SIG-M5 (cell line): Measurements from ENCODE around the gene TGM5.
"Not testable (repeated sequence)": the region's sequence is repeated elsewhere in the genome, so short reads cannot be mapped to it uniquely, and the experiment has no call there.

ENCODE experiments used
- DNase-seq: peaks from one replicate; lab custom pipeline; 2025; lab: John Stamatoyannopoulos, UW

Gene TGM5, protein sequence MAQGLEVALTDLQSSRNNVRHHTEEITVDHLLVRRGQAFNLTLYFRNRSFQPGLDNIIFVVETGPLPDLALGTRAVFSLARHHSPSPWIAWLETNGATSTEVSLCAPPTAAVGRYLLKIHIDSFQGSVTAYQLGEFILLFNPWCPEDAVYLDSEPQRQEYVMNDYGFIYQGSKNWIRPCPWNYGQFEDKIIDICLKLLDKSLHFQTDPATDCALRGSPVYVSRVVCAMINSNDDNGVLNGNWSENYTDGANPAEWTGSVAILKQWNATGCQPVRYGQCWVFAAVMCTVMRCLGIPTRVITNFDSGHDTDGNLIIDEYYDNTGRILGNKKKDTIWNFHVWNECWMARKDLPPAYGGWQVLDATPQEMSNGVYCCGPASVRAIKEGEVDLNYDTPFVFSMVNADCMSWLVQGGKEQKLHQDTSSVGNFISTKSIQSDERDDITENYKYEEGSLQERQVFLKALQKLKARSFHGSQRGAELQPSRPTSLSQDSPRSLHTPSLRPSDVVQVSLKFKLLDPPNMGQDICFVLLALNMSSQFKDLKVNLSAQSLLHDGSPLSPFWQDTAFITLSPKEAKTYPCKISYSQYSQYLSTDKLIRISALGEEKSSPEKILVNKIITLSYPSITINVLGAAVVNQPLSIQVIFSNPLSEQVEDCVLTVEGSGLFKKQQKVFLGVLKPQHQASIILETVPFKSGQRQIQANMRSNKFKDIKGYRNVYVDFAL

DNA sequence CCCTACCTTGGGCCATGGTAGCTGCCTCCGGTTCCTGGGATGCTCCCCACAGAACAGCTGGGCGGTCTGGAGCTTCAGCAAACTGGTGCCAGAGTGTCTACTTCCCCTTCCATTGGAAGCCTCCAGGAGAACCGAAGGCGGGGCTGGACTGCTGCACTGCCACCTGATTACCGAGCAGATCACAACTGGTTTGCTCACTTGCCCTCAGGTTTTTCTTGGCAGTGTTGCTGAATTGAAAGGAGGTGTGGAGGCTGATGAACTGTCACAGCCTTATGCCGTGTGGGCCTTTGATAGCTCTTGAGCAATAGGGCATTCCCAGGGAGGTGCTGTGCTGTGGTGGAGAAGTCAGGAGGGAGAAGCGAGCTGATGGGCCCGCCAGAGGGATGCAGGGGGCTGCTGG, at the start of gene TGM5:
TSS of gene TGM5 (minus strand) at position 95 of the 400 bp plus-strand sequence. CDS start at position 16, 79 bp downstream.
- no peak for DNase-seq

DNA sequence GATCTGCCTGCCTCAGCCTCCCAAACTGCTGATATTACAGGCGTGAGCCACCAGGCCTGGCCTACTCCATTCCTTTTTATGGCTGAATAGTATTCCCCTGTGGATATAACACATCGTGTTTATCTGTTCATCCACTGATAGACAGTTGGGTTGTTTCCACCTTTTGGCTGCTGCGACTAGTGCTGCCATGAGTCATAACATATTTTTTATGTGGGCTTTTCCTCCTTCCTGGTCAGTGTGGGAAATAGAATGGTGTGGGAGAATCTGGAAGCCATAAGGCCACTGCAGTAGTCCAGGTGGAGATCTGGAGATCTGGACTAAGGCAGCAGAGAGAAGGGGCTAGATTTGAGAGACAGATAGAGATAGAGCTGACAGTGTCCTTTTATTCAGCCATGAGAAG, 47.4 kb upstream of the TGM5 start:
- no peak for DNase-seq

DNA sequence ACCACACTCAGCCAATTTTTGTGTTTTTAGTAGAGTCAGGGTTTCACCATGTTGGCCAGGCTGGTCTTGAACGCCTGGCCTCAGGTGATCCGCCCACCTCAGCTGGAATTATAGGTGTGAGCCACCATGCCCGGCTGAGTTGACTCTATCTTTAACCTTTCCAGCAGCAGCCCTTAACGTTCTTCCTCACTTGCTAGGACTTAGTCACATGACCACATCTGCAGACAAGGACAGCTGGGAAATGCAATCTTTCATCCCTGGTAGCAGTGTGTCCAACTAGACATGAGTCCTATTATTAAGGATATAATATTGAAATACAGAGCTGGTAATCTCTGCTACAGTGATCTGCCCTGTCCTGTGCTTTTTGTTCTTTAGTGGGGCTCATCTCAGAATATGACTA, 45.6 kb upstream of the TGM5 start:
- no peak for DNase-seq

DNA sequence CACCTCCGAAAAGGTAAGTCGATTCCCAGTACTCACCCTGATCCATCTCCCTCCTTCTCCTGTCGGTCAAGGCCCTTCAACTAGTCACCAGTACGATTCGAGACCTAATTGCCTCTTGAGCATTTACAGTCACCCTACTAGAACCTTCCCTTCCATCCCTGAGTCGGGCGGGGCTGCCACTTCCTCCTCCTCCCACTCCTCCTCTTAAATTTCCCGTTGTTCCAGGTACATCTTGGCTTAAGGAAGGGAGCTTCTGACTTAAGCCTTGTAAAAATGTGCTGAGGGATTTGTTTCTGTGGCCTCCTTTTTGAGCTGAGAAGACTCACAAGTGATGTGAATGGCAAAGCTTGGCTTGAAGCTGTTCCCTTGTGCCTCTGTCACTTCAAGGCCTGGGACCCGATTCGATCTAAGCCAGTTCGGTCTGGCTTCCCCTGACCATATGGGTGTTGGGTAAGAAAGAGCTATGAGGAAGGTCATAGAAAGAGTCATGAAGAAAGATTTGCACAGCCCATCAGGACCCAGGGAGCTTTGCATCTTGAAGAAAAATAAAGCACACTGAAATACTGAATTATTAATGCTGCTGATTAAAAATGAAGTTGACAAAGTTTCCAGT, 35.6 kb upstream of the TGM5 start, which contains the start of gene TGM7:
TSS of gene TGM7 (minus strand) at position 51 of the 613 bp plus-strand sequence.
- DNase-seq: no peak

DNA sequence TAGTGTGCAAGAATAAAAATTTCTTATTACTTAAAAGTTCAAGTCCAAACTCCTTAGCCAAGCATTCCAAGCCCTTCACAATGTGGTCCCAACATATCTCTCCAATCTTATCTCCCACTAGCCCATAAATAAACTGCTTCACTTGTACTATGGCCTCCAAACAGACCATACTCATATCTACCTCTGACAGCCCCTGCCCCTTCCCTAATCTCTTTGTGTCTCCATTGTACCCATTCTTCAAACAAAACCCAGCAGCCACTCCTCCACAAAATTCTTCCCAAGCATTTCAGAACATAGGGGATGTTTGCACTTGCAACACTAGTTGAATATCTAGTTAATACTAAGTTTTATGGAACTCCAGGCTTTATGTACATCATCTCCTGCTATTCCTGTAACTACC, 33.2 kb upstream of the TGM5 start:
- DNase-seq: no peak

DNA sequence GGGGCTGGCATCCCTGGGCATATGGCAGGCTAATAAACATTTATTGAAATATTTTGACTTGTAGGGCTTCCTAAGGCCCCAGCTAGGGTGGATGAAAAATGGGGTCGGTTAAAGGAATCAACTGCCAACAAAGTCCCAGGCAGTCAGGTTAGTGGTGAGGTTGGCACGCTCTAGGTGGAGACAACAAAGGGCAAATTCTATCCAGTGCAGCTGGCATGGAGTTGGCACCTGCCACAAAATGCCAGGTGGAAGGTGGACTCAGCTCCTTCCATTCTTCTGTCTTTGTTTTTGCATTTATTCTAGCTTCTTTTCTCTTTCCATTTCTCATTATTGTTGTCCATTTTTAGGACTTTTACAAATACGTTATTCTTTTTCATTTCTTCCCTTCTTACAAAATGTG, 32.7 kb upstream of the TGM5 start:
- DNase-seq: no peak

DNA sequence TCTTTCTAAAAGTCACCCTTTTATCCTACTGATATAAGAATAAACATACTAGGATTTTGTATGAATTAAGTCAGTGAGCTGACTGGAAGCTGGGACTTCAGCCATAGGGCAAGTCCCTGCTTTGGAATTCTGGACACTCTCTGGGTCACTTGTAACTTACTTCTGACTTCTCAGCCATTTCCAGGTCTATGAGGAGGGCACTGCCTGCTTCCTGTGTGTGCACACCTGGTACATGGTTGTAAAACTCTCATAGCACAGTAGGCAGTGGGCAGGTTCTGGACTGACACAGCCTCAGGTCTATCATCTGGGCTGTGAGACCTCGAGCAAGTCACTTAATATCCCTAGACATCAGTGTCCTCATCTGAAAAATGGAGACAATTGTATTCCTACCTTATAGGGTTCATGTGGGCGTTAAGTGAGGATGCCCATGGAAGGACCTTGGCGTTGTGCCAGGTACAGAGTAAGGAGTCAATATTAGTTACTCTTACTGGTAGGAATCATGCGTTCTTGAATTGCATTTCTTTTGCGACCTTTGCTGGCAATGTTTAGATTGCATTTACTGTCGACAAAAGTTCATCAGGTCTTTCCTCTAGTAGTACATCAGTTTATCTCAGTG, 27.5 kb upstream of the TGM5 start:
- DNase-seq: no peak

DNA sequence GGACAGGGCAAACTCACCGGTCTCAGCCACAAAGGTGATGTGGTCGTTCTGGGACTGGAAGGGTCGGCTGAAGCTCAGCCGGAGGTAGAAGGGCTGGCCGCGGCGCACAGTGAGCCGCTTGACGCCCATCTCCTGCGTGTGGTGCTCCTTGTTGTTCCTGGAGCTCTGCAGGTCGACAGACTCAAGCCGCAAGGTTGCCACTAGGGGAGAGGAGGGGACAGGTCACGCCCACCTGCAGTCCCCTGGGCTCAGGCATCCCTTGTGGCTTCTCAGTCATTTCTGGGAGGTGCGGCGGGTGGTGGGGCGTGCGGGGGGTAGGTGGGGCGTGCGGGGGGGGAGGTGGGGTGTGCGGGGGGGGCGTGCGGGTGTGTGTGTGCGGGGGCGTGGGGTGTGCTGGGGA, 26.7 kb upstream of the TGM5 start:
- no peak for DNase-seq

DNA sequence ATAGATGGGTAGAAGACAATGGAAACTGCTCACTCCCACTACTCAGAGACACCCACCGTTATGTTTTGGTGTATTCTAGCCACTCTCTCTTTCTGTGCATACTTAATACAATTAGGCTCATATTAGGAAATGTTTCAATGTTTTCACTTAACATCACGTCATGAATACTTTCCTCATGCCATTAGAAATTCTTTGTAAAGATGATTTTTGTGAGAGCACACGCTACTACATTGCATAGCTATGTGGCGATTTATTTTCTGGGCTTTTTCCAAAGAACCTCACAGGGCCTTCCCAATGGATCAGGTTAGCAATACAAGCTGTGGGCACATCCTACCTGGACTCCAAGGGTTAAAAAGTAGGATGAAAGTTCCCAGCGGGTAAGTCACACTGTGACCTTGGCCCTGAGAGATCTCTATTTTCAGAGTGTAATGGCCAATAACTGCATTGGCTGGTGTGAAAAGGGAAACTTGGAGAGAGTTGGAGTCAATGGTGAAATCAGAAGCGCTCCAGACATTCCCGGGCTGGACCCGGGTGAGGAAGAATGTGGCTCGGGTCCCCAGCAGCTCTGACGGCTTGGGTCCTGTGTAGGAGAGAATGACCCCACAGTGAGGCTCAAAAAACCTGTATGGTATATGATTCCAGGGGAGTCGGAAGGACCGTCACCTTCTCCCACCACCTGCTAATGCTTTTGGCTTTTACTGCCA, 25.8 kb upstream of the TGM5 start:
- no peak for DNase-seq

DNA sequence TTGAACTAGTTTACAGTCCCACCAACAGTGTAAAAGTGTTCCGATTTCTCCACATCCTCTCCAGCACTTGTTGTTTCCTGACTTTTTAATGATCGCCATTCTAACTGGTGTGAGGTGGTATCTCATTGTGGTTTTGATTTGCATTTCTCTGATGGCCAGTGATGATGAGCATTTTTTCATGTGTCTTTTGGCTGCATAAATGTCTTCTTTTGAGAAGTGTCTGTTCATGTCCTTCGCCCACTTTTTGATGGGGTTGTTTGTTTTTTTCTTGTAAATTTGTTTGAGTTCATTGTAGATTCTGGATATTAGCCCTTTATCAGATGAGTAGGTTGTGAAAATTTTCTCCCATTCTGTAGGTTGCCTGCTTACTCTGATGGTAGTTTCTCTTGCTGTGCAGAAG, 22.9 kb upstream of the TGM5 start:
- not testable (repeated sequence) for DNase-seq

DNA sequence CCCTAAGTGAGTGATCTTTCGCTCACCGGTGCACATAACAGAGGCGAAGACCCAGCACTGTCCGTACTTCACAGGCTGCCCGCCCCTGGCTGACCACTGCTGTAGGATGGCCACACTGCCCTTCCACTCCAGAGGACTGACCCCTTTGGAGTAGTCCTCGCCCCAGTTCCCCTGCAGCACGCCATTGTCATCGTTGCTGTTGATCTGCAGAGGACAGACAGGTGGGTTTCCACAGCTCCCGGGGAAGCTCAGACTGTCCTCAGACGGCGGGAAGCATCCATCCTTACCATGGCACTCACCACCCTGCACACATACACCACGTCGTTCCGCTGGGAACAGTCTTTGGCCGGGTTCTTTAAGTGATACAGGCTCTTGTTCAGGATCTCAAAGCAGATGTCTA, 20.5 kb upstream of the TGM5 start:
- no peak for DNase-seq

DNA sequence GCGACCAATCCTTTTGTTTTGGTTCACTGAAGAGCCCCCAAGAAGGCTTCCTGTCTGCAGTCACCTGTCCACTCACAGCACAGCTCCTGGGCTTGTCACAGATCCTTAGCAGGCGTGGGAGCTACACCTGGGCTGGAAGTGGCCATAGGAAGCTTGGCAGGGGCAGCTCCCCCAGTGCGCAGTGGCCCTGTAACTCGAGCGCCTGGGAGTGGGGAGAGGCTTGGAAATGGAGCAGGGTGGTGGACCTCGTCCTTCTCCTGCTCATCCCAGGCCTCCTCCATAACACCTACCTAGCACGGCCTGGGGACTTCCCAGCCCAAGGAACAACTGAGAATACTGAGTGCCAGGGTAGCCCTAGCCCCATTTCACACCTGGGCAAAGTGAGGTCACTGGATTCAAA, 19.3 kb upstream of the TGM5 start:
- no peak for DNase-seq

DNA sequence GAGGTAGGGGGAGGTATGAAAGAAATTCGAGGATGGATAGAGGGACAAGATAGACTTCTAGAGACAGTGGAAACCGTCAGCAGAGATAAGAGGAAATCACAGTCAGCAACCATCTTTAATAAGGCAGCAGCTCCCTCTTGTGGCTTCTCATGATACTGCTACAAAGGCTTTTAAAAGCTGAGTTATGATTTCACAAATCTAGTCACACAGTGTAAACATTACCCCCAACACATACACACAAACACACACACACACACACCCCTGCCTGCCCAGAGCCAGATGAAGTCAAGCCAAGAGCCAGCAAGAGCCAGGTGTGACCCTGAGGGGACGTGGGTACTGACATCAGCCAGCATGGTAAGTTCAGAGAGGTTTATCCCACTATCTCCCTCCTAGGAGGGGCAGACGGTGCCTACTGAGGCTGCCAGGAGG, 18.9 kb upstream of the TGM5 start:
- no peak for DNase-seq

DNA sequence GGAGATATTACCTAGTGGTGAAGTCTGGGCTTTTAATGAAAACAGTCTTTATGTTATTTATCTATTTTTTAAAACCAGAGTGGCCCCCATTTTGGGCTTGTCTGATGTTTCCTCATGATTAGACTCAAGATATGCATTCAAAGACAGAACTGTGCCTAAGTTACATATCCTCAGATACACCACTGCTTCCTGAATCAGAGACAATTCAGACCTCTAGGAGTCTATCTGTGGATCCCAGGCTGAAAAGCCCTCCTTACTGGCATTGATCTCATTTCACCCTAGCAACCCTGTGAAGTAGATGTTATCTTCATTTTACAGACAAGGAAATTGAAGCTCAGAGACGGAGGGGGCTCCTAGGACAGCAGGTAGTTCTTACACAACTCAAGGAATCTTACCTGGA, 16.8 kb upstream of the TGM5 start:
- DNase-seq: no peak

DNA sequence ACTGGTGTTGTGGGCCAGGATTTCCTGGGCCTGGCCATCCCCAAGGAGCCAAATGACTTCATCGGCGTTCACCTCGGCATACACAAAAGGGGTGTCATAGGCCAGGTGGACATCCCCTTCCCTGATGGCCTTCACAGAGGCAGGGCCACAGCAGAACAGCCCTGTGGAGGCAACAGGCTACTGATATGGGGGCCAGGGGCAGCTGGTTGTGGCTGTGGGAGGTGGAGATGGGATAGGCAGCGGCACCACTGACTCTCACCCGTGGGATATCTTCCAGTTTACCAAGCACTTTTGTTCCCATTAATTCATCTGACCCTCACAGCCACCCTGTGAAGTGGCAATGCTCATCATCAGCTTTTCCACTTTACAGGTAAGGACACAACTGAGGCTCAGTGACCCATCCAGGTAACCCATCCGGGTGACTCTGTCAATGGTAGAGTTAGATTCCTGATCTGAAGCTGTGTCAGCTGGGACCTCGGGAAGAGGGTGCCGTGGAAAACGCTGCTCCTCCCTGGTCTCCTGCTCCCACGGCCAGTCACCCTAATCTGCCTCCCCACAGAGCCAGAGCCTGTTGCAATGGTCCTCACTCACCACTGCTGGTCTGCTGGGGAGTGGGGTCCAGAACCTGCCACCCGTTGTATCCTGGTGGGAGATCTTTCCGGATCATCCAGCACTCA, 15.3 kb upstream of the TGM5 start:
- no peak for DNase-seq

DNA sequence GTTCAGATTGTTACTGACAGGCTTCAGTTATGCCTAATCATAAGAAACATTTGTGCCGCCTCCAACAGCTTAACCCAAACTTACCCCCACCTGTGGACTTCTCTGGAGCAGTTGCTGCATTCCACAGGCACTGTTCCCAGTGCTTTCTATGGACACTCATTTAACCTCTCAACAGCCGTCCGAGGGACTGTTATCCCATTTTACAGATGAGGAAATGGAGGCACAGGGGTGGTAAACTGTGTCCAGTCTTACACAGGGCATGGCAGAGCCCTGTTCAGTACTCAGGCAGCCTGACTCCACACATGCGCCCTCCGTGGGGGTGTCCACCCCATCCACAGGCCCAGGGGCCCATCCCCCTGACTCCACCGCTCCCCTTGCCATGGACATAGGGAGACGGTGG, 14.3 kb upstream of the TGM5 start:
- no peak for DNase-seq

DNA sequence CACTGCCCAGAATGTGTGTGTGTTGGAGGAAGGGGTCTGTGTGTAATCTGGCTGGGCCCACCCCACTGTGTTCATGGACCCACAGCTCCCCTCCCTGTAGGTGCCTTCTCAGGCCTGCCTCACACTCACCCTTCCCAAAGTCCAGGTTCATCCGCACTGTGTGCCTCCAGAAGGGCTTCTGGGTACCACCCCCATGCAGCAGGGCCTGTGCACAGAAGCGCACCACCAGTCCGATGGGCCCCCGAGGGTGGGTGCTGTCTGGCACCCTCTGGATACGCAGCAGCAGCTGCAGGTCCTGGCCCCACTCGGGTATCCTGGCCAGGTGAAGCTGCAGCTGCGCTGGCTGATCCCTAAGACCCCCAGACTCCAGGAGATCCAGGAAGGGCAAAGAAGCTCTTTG, 12.8 kb upstream of the TGM5 start:
- DNase-seq: no peak

DNA sequence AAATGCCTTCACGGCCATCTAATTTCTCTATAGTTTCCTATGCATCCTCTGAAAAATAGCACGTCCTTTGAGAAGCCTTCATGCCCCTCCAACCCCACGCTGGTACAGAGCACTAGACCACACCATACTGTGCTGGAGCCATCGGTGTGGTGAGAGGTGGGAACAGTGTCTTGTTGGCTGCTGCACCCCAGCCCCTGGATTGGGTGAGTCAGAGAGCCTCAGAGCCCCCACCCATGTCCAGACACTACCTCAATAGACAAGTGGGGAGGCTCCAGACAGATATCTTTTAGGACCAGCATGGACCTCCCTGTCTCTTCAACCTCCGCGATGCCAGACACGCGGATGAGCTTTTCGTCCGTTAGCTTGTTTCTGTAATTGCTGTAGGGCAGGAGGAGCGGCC, 12.1 kb upstream of the TGM5 start:
- no peak for DNase-seq

DNA sequence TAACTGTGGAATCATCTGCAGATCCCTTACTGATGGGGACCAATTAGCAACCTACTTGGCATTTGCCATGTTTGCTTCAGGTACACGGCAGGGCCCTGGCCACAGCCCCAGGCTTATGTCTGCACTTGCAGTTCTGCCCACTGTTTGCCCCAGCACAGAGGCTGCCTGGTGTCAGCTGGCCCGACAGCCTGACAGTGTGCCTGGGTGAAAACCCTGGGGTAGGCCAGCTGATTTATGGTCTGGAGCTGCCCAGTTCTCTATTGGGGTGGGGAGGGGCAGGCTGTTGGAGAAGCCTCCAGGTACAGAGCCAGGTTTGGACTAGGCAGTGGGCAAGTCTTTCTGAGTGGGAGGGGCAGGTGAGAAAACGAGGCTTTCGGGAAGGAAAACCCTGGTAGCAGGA, 11.2 kb upstream of the TGM5 start:
- DNase-seq: no peak

DNA sequence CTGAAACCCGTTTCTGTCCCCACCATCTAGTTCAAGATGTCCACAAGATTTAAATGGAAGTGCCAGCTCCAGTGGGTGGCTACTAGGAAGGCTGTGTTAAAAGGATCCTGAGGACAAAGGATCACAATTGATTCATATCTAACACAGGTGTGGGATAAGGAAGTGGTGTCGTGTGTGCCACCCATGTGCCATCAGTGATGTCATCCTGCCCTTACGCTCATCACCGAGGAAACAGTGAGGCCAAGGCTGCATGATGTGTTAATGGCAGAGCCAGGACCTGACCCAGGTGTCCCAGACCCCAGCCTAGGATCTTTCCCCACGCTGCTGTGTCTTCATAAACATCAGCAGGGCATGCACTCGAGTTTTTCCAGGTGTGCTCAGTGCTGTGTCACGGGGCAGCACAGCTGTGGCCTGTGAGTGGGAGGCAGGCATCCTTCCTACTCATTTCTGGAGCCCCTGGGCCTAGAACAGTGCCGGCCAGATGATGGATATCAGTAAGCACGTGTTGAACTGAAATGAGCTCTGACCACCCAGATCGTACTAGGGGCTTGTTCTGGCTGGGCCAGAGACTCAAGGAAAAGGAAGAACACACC, 10.6 kb upstream of the TGM5 start:
- DNase-seq: no peak
